Neural progenitor cell (in vitro differentiated cells): Measurements from ENCODE around the gene OBP2B. TPM values are rescaled to one million over a fixed set of nuclear protein-coding genes. Genes with fewer than 3 reads are reported as not detected.
"Not testable (repeated sequence)": the region's sequence is repeated elsewhere in the genome, so short reads cannot be mapped to it uniquely, and the experiment has no call there.

Source experiments
- DNase-seq: peaks from one replicate; pipeline ENCODE4 v3.0.0-alpha.2; 2016; ENCODE audit warnings: low spot score
- H2AFZ ChIP-seq: fragments of 200-600 bp; sonication (generic); replicated peaks from 2 replicates; pipeline ENCODE4 v1.6.1; 2016; ENCODE audit warnings: antibody characterized with exemption
- H3F3A ChIP-seq: fragments of 200-600 bp; sonication (generic); 2 replicates; pipeline ENCODE4 v1.6.1; 2016; ENCODE audit warnings: antibody characterized with exemption, low read depth
- H3K27ac ChIP-seq: fragments of 200-600 bp; sonication (generic); 2 replicates; pipeline ENCODE4 v1.5.1; 2016; ENCODE audit warnings: mild to moderate bottlenecking
- H3K27me3 ChIP-seq: fragments of 200-600 bp; sonication (generic); 2 replicates; pipeline ENCODE4 v1.6.1; 2016; ENCODE audit warnings: mild to moderate bottlenecking, moderate library complexity
- H3K36me3 ChIP-seq: fragments of 200-600 bp; sonication (generic); 2 replicates; pipeline ENCODE4 v1.5.1; 2016
- H3K4me1 ChIP-seq: fragments of 200-600 bp; sonication (generic); 2 replicates; pipeline ENCODE4 v1.6.1; 2016; ENCODE audit warnings: mixed run types
- H3K4me2 ChIP-seq: fragments of 200-600 bp; sonication (generic); 2 replicates; pipeline ENCODE4 v1.6.1; 2016
- H3K4me3 ChIP-seq: fragments of 200-600 bp; sonication (generic); 2 replicates; pipeline ENCODE4 v1.5.1; 2016
- H3K79me2 ChIP-seq: fragments of 200-600 bp; sonication (generic); 2 replicates; pipeline ENCODE4 v1.6.1; 2016; ENCODE audit warnings: low read depth
- H3K9ac ChIP-seq: fragments of 200-600 bp; sonication (generic); 2 replicates; pipeline ENCODE4 v1.6.1; 2016
- H3K9me3 ChIP-seq: fragments of 200-600 bp; sonication (generic); 2 replicates; pipeline ENCODE4 v1.5.1; 2016; ENCODE audit warnings: low read depth
- H4K20me1 ChIP-seq: fragments of 200-600 bp; sonication (generic); 2 replicates; pipeline ENCODE4 v1.6.1; 2016; ENCODE audit warnings: low read depth
- H3K27ac Mint-ChIP-seq: 3 replicates; pipeline ENCODE4 v1.8.0; 2021; ENCODE audit warnings: mixed read lengths
- H3K27me3 Mint-ChIP-seq: 2 replicates; pipeline ENCODE4 v1.8.0; 2022; ENCODE audit warnings: low read depth, mild to moderate bottlenecking, inconsistent platforms, moderate library complexity, mixed read lengths; ENCODE audit not compliant: insufficient read depth
- H3K36me3 Mint-ChIP-seq: 3 replicates; pipeline ENCODE4 v1.8.0; 2021; ENCODE audit warnings: mixed read lengths
- H3K4me1 Mint-ChIP-seq: 3 replicates; pipeline ENCODE4 v1.8.0; 2021; ENCODE audit warnings: mixed read lengths
- H3K4me3 Mint-ChIP-seq: 3 replicates; pipeline ENCODE4 v1.8.0; 2021; ENCODE audit warnings: mild to moderate bottlenecking, moderate library complexity, mixed read lengths
- H3K9me3 Mint-ChIP-seq: 3 replicates; pipeline ENCODE4 v1.8.0; 2020; ENCODE audit warnings: mixed read lengths
- EZH2 ChIP-seq: fragments of 200-600 bp; sonication (generic); IDR thresholded peaks from 2 replicates; pipeline ENCODE4 v1.6.1; 2017; ENCODE audit warnings: antibody characterized with exemption, mild to moderate bottlenecking, moderate library complexity
- EZH2phosphoT487 ChIP-seq: fragments of 200-600 bp; sonication (generic); IDR thresholded peaks from 2 replicates; pipeline ENCODE4 v1.6.1; 2017; ENCODE audit warnings: antibody characterized with exemption
- total RNA-seq: library from RNA; depleted of rRNA; stranded (reverse); fragments of >200 nt; gene quantifications from 2 replicates; pipeline ENCODE4 v1.2.3, GENCODE V29; 2015; ENCODE audit warnings: low replicate concordance
- TF ChIP-seq, protein P1 (sequence below): fragments of 200-600 bp; sonication (generic); IDR thresholded peaks from 2 replicates; pipeline ENCODE4 v1.5.1; 2017; ENCODE audit warnings: antibody characterized with exemption, mild to moderate bottlenecking

OBP2B gene
- total RNA-seq, 1 donor from 2014 or later, result not detected

DNA sequence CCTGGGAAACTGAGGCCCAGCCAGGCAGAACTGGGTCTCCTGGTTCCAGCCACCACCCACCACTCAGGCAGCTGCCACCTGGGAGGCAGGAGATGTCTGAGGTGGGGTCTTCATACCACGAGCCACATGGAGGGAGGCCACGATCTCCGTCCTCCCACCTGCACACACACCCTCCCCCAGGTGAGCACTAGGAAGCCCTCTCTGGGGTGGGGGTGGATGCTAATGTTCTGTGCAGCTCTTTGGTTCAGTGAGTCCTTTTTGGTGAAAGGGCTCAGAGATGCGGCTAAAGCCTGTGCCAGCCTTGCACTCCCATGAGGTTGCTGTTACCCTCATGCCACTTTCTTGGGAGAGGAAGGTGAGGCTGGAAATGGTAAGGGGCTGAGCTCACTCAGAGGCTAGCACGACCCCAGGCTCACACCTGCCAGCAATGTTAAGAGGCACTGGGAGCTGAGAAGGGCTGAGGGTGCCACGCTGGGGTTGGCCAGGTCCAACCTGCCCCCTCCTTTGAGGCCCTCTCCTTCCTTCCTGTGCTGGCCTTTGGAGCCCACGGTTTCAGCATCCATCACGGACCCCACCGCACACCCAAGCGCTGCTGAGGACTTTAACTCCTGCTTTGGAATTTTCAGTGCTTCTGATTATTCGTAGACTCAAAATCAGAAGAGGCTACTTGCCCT lies 26.6 kb upstream of the OBP2B start:
- Histone ChIP-seq H3K27ac (no peak overlapping the region), H3K4me2 (no peak overlapping the region), H2AFZ (no peak overlapping the region), H3K4me3 (no peak overlapping the region), H3K4me1 (no peaks in the 10 kb centered on the region), H3K79me2 (no peaks in the 10 kb centered on the region), H3K9me3 (no peaks in the 10 kb centered on the region), H3F3A (peaks cover 23% of the 10 kb centered on the region), H3K27me3 (peaks cover 44% of the 10 kb centered on the region), H3K36me3 (no peaks in the 10 kb centered on the region), H4K20me1 (no peaks in the 10 kb centered on the region), H3K9ac (no peak overlapping the region)
- Mint-ChIP-seq H3K27me3 (peaks cover 16% of the 10 kb centered on the region), H3K9me3 (no peaks in the 10 kb centered on the region), H3K36me3 (no peaks in the 10 kb centered on the region), H3K27ac (no peak overlapping the region), H3K4me3 (no peak overlapping the region), H3K4me1 (peaks cover 15% of the 10 kb centered on the region)
- TF ChIP-seq, protein P1, sequence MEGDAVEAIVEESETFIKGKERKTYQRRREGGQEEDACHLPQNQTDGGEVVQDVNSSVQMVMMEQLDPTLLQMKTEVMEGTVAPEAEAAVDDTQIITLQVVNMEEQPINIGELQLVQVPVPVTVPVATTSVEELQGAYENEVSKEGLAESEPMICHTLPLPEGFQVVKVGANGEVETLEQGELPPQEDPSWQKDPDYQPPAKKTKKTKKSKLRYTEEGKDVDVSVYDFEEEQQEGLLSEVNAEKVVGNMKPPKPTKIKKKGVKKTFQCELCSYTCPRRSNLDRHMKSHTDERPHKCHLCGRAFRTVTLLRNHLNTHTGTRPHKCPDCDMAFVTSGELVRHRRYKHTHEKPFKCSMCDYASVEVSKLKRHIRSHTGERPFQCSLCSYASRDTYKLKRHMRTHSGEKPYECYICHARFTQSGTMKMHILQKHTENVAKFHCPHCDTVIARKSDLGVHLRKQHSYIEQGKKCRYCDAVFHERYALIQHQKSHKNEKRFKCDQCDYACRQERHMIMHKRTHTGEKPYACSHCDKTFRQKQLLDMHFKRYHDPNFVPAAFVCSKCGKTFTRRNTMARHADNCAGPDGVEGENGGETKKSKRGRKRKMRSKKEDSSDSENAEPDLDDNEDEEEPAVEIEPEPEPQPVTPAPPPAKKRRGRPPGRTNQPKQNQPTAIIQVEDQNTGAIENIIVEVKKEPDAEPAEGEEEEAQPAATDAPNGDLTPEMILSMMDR, result no peak
- TF ChIP-seq EZH2phosphoT487, result no peak
- TF ChIP-seq EZH2, result no peak
- no peak for DNase-seq

DNA sequence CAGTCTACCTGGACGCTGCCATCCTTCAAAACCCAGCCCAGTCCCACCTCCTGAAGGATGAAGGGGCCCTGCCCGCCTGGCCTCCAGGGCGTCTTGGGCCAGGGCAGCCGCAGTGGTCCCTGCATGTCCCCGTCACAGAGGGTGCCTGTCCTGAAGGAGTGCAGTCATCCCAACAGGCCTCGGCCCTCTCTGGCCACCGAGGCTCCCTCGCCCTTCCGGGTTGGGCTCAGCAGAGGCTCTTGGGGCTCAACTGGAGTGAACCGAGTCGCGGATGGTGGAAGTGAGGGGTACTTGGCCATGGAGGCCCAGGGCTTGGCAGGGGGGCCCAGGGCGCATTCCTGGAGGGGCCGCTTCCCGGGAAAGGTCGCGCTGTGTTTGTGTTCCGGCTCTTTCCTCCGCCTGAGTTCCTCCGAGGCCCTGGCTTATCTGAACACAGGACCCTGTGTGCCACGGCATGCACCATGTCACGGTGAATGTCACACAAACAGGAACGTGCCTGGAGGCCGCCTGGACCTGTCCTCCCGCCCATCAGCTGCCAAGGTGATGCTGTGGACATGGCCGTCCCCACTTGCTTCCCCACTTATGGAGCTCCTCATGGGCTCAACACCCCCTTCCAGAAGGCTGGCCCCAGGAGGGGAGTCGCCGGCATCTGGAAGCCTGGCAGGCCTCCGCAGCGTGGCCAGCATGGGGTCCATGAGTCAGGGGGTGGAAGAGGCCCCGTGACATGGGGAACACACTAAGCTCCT lies 25.7 kb upstream of the OBP2B start:
- TF ChIP-seq EZH2phosphoT487, result no peak
- no peak for TF ChIP-seq EZH2
- TF ChIP-seq, protein P1, result no peak
- H3K4me1 Mint-ChIP-seq, result peaks cover 15% of the 10 kb centered on the region
- H3K4me3 Mint-ChIP-seq, result no peak overlapping the region
- Histone ChIP-seq H3K9me3 (no peaks in the 10 kb centered on the region), H3K4me2 (no peak overlapping the region), H3K4me1 (no peaks in the 10 kb centered on the region), H3K27ac (no peak overlapping the region), H2AFZ (no peak overlapping the region), H3K79me2 (no peaks in the 10 kb centered on the region), H3K9ac (no peak overlapping the region), H3K27me3 (peaks cover 43% of the 10 kb centered on the region), H3K4me3 (no peak overlapping the region), H3F3A (peaks cover 23% of the 10 kb centered on the region), H4K20me1 (no peaks in the 10 kb centered on the region), H3K36me3 (no peaks in the 10 kb centered on the region)
- no peaks in the 10 kb centered on the region for H3K36me3 Mint-ChIP-seq
- no peak overlapping the region for H3K27ac Mint-ChIP-seq
- no peak for DNase-seq
- peaks cover 14% of the 10 kb centered on the region for H3K27me3 Mint-ChIP-seq
- H3K9me3 Mint-ChIP-seq, result no peaks in the 10 kb centered on the region

DNA sequence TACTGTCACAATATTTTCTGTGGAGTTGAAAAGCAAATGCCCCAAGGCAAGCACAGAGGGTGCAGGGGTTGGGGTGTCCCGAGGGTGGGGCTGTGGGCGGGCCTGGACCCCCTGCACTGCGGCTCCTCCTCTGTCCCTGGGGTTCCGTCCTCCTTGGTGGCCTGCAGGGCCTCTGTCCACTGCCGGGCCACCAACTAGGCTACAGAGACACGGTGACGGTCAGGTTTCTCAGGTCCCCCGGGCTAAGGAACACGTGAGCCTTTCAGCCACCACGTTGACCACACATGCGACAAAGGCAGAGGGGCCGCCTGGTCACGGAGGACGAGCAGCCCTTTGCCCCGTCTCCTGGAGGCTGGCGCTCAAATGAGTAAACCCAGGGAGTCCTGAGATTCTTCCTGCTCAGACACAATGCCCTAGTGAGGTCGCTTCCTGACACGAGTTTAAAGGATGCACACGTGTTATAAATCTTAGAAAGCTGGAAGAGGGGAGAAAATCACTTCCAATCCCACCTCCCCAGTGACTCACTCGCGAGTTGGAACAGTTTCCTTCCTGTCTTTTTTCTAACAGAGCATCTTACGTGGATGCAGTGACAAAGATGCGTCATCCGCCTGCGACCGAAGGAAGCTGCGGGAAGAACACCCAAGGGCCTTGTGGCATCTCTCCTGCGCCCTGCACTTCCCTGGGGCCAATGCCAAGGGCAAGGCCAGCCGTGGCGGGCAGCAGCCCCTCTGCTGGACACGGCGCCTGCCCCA lies 24.8 kb upstream of the OBP2B start:
- H3K27me3 ChIP-seq, result peaks cover 36% of the 10 kb centered on the region
- H3K36me3 Mint-ChIP-seq, result no peaks in the 10 kb centered on the region
- H3K4me1 Mint-ChIP-seq, result peaks cover 12% of the 10 kb centered on the region
- no peak for DNase-seq
- H3K27me3 Mint-ChIP-seq, result peaks cover 13% of the 10 kb centered on the region
- H3K4me2 ChIP-seq, result no peak overlapping the region
- peaks cover 16% of the 10 kb centered on the region for H3F3A ChIP-seq
- H3K4me3 Mint-ChIP-seq, result no peak overlapping the region
- H3K79me2 ChIP-seq, result no peaks in the 10 kb centered on the region
- no peaks in the 10 kb centered on the region for H3K4me1 ChIP-seq
- TF ChIP-seq, protein P1, result no peak
- TF ChIP-seq EZH2 (no peak), EZH2phosphoT487 (no peak)
- H3K27ac Mint-ChIP-seq, result no peak overlapping the region
- no peaks in the 10 kb centered on the region for H4K20me1 ChIP-seq
- H2AFZ ChIP-seq, result no peak overlapping the region
- no peak overlapping the region for H3K4me3 ChIP-seq
- H3K9me3 ChIP-seq, result no peaks in the 10 kb centered on the region
- H3K9me3 Mint-ChIP-seq, result no peaks in the 10 kb centered on the region
- no peak overlapping the region for H3K27ac ChIP-seq
- H3K9ac ChIP-seq, result no peak overlapping the region
- H3K36me3 ChIP-seq, result no peaks in the 10 kb centered on the region

DNA sequence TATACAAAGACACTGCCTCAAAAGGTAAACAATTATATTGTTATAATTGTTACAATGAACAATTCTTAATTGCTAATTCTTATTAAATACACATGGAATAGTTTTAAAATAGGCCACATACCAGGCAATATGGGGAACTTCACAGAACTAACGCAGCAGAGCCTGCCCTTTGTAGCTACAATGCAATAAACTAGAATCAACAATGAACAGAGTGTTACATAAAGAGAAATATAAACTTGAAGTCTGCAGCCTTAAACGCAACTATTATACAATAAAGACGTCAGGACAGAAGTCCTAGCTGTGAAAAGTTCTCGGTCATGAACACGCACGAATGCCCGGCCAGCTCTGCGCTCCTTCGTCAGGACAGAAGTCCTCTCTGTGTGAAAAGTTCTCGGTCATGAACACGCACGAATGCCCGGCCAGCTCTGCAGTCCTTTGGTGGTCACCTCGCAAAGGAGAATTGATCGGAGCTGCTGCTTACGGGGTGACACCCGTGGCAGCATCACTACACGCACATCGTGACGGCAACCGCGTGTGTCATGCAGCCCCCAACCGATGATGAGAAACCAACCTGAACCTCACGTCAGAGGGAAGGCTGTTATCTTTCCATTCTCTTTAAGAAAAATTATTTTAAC lies 23.0 kb upstream of the OBP2B start:
- H3K36me3 ChIP-seq, H3K27ac Mint-ChIP-seq, H3K4me3 Mint-ChIP-seq, H3K27ac ChIP-seq, H3K4me2 ChIP-seq, H3K9ac ChIP-seq, H3F3A ChIP-seq, H2AFZ ChIP-seq, H3K9me3 Mint-ChIP-seq, H3K4me3 ChIP-seq, DNase-seq, H3K4me1 Mint-ChIP-seq, H3K4me1 ChIP-seq, H3K79me2 ChIP-seq, H3K36me3 Mint-ChIP-seq, H4K20me1 ChIP-seq, H3K9me3 ChIP-seq: not testable (repeated sequence)
- H3K27me3 Mint-ChIP-seq, result peaks cover 10% of the 10 kb centered on the region
- H3K27me3 ChIP-seq, result peaks cover 18% of the 10 kb centered on the region

DNA sequence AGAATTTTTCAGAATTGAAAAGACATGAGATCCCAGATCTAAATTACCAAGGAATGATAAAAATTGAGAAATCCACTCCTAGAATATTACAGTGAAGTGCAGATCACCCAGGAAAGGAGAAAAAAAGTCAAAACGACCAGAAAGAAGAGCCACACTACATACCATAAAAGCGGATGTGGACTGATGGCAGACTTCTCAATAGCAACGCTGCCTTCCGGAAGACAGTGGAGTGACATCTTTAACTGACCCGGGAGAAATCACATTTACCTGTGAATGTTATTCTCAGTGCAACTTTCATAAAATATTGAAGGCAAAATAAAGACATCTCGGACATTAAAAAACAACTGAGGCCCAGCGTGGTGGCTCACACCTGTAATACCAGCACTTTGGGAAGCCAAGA lies 21.5 kb upstream of the OBP2B start:
- H4K20me1 ChIP-seq, H3K9me3 Mint-ChIP-seq, H3K4me1 Mint-ChIP-seq, H3K27me3 Mint-ChIP-seq, DNase-seq, H3K36me3 Mint-ChIP-seq, H3K4me3 ChIP-seq, H3K9ac ChIP-seq, H3K9me3 ChIP-seq, H3K79me2 ChIP-seq, H3K27ac ChIP-seq, H3F3A ChIP-seq, H3K36me3 ChIP-seq, H3K4me3 Mint-ChIP-seq, H3K27ac Mint-ChIP-seq, H3K4me2 ChIP-seq, H3K4me1 ChIP-seq, H2AFZ ChIP-seq: not testable (repeated sequence)
- H3K27me3 ChIP-seq, result peaks cover 12% of the 10 kb centered on the region
